CD8-positive, alpha-beta memory T cell (primary cell): ENCODE results near the gene TRIP11. TPM values are rescaled to one million over a fixed set of nuclear protein-coding genes. Genes with fewer than 3 reads are reported as not detected.

Experiments used
- CTCF ChIA-PET: fragments of 350-600 bp; sonication (Branson Sonifier 250); formaldehyde crosslinking; loops from one replicate; lab custom pipeline; 2021; ENCODE audit warnings: antibody characterized with exemption; lab: Charles Lee
- POLR2A ChIA-PET: fragments of 350-600 bp; sonication (Branson Sonifier 250); formaldehyde crosslinking; loops from one replicate; lab custom pipeline; 2021; ENCODE audit warnings: antibody characterized with exemption; lab: Charles Lee
- DNase-seq, 5 donors: peaks; one replicate each; pipeline versions ENCODE4 v3.0.0 to v3.0.0-alpha.2; 2020 to 2022; ENCODE audit warnings: mixed read lengths in 1 of 5
- H3K27ac ChIP-seq: one replicate; pipeline ENCODE4 v1.7.0; 2013; ENCODE audit warnings: low read depth, mild to moderate bottlenecking, low read length, moderate library complexity
- H3K27me3 ChIP-seq: 2 replicates; pipeline ENCODE4 v1.7.0; 2013; ENCODE audit warnings: low read length, mild to moderate bottlenecking; ENCODE audit not compliant: insufficient read depth, poor library complexity, severe bottlenecking
- H3K36me3 ChIP-seq: 2 replicates; pipeline ENCODE4 v1.7.0; 2013; ENCODE audit warnings: mild to moderate bottlenecking, low read length, moderate library complexity; ENCODE audit not compliant: insufficient read depth
- H3K4me1 ChIP-seq: 2 replicates; pipeline ENCODE4 v1.7.0; 2013; ENCODE audit warnings: mild to moderate bottlenecking, low read length, moderate library complexity; ENCODE audit not compliant: insufficient read depth
- H3K4me3 ChIP-seq: 2 replicates; pipeline ENCODE4 v1.7.0; 2013; ENCODE audit warnings: mild to moderate bottlenecking, low read length
- H3K9me3 ChIP-seq: 2 replicates; pipeline ENCODE4 v1.7.0; 2013; ENCODE audit warnings: mild to moderate bottlenecking, low read length
- H3K27ac Mint-ChIP-seq, 8 donors: one replicate each; pipeline ENCODE4 v1.8.0; 2020 to 2021; ENCODE audit warnings: mixed read lengths in 8 of 8, mild to moderate bottlenecking in 6 of 8, inconsistent platforms in 3 of 8, moderate library complexity in 3 of 8
- H3K27me3 Mint-ChIP-seq, 2 donors: one replicate each; pipeline ENCODE4 v1.8.0; 2020 to 2021; ENCODE audit warnings: mixed read lengths in 2 of 2, mild to moderate bottlenecking in 1 of 2, moderate library complexity in 1 of 2
- H3K36me3 Mint-ChIP-seq, 3 donors: one replicate each; pipeline ENCODE4 v1.8.0; 2020 to 2021; ENCODE audit warnings: mixed read lengths in 3 of 3, inconsistent platforms in 1 of 3, mild to moderate bottlenecking in 1 of 3
- H3K4me1 Mint-ChIP-seq, 3 donors: one replicate each; pipeline ENCODE4 v1.8.0; 2020 to 2021; ENCODE audit warnings: mixed read lengths in 3 of 3, inconsistent platforms in 1 of 3, mild to moderate bottlenecking in 1 of 3
- H3K4me3 Mint-ChIP-seq, 7 donors: one replicate each; pipeline ENCODE4 v1.8.0; 2020 to 2021; ENCODE audit warnings: mixed read lengths in 7 of 7, mild to moderate bottlenecking in 6 of 7, moderate library complexity in 4 of 7, inconsistent platforms in 2 of 7
- H3K9me3 Mint-ChIP-seq, 5 donors: one replicate each; pipeline ENCODE4 v1.8.0; 2020 to 2022; ENCODE audit warnings: mixed read lengths in 5 of 5, mild to moderate bottlenecking in 3 of 5, moderate library complexity in 2 of 5, inconsistent platforms in 1 of 5
- polyA plus RNA-seq: library from polyadenylated mRNA; unstranded; fragments of 300-500 nt; fragmentation: Illumina TruSeq; gene quantifications from one replicate; pipeline ENCODE4 v1.2.3, GENCODE V29; 2021
- total RNA-seq, 2 experiments: library from RNA; stranded (reverse); gene quantifications; one replicate each; pipeline ENCODE4 v1.2.3, GENCODE V29; 2021

TRIP11 gene
- total and polyA plus RNA-seq, 3 experiments from 2014 or later, result 45.7 to 75.2 (median 50.8) TPM

GRCh38 chr14:91934554-91935285 lies 105.1 kb downstream of the TRIP11 start:
- Mint-ChIP-seq H3K4me3 (no peak overlapping the region), H3K27ac (no peak overlapping the region), H3K4me1 (no peaks in the 10 kb centered on the region), H3K36me3 (no peaks in the 10 kb centered on the region), H3K27me3 (peaks cover 0 to 3% of the 10 kb centered on the region in 2 donors), H3K9me3 (no peaks in the 10 kb centered on the region)
- CTCF ChIA-PET, result interaction anchor here (1.2 kb wide), 1 partner anchor 16 kb away, joined by 3 read pairs; no protein-coding TSS in a partner anchor
- Histone ChIP-seq H3K36me3 (no peaks in the 10 kb centered on the region), H3K27me3 (no peaks in the 10 kb centered on the region), H3K4me1 (no peaks in the 10 kb centered on the region), H3K4me3 (no peak overlapping the region), H3K27ac (no peak overlapping the region), H3K9me3 (no peaks in the 10 kb centered on the region)
- no peak for DNase-seq
- POLR2A ChIA-PET, result no interaction called here

- CTCF ChIA-PET, result no interaction called here
- H3K27ac ChIP-seq, result no peak overlapping the region
- no peaks in the 10 kb centered on the region for H3K36me3 ChIP-seq
- H3K9me3 Mint-ChIP-seq, result no peaks in the 10 kb centered on the region
- peak overlapping the region in 1 of 8 donors; percentile 44 for H3K27ac Mint-ChIP-seq
- no peak overlapping the region for H3K4me3 ChIP-seq
- H3K27me3 ChIP-seq, result no peaks in the 10 kb centered on the region
- H3K4me1 ChIP-seq, result no peaks in the 10 kb centered on the region
- POLR2A ChIA-PET, result no interaction called here
- H3K36me3 Mint-ChIP-seq, result no peaks in the 10 kb centered on the region
- H3K4me3 Mint-ChIP-seq, result no peak overlapping the region
- H3K9me3 ChIP-seq, result no peaks in the 10 kb centered on the region
- DNase-seq, result no peak
- H3K4me1 Mint-ChIP-seq, result no peaks in the 10 kb centered on the region
- peaks cover 0 to 3% of the 10 kb centered on the region in 2 donors for H3K27me3 Mint-ChIP-seq
Measured at GRCh38 chr14:91931478-91932088, 108.3 kb downstream of the TRIP11 start.

GRCh38 chr14:91929700-91930099 lies 110.2 kb downstream of the TRIP11 start:
- ChIA-PET CTCF (no interaction called here), POLR2A (no interaction called here)
- no peaks in the 10 kb centered on the region for H3K9me3 ChIP-seq
- no peaks in the 10 kb centered on the region for H3K9me3 Mint-ChIP-seq
- no peaks in the 10 kb centered on the region for H3K4me1 Mint-ChIP-seq
- H3K4me3 ChIP-seq, result no peak overlapping the region
- no peaks in the 10 kb centered on the region for H3K36me3 ChIP-seq
- H3K4me1 ChIP-seq, result no peaks in the 10 kb centered on the region
- H3K4me3 Mint-ChIP-seq, result no peak overlapping the region
- no peaks in the 10 kb centered on the region for H3K27me3 ChIP-seq
- H3K27ac ChIP-seq, result no peak overlapping the region
- no peak for DNase-seq
- H3K27me3 Mint-ChIP-seq, result peaks cover 0 to 1% of the 10 kb centered on the region in 2 donors
- no peaks in the 10 kb centered on the region for H3K36me3 Mint-ChIP-seq
- H3K27ac Mint-ChIP-seq, result no peak overlapping the region

GRCh38 chr14:91927800-91928199 lies 112.1 kb downstream of the TRIP11 start:
- Mint-ChIP-seq H3K9me3 (no peaks in the 10 kb centered on the region), H3K27ac (no peak overlapping the region), H3K4me3 (no peak overlapping the region), H3K4me1 (no peaks in the 10 kb centered on the region), H3K27me3 (peaks cover 0 to 1% of the 10 kb centered on the region in 2 donors), H3K36me3 (no peaks in the 10 kb centered on the region)
- DNase-seq, result no peak
- no peaks in the 10 kb centered on the region for H3K36me3 ChIP-seq
- H3K4me3 ChIP-seq, result no peak overlapping the region
- H3K9me3 ChIP-seq, result no peaks in the 10 kb centered on the region
- H3K4me1 ChIP-seq, result no peaks in the 10 kb centered on the region
- no peaks in the 10 kb centered on the region for H3K27me3 ChIP-seq
- ChIA-PET POLR2A (no interaction called here), CTCF (no interaction called here)
- H3K27ac ChIP-seq, result no peak overlapping the region

GRCh38 chr14:91927191-91927590 lies 112.7 kb downstream of the TRIP11 start:
- no peak overlapping the region for H3K4me3 Mint-ChIP-seq
- CTCF ChIA-PET, result no interaction called here
- no peaks in the 10 kb centered on the region for H3K27me3 ChIP-seq

GRCh38 chr14:91926131-91926890 lies 113.5 kb downstream of the TRIP11 start:
- H3K4me3 ChIP-seq, result no peak overlapping the region
- no peak overlapping the region for H3K27ac ChIP-seq
- H3K4me1 Mint-ChIP-seq, result no peaks in the 10 kb centered on the region
- DNase-seq, result no peak
- no peaks in the 10 kb centered on the region for H3K36me3 ChIP-seq
- H3K4me3 Mint-ChIP-seq, result no peak overlapping the region
- POLR2A ChIA-PET, result no interaction called here
- H3K36me3 Mint-ChIP-seq, result no peaks in the 10 kb centered on the region
- no peaks in the 10 kb centered on the region for H3K9me3 ChIP-seq
- peaks cover 0 to 1% of the 10 kb centered on the region in 2 donors for H3K27me3 Mint-ChIP-seq
- H3K9me3 Mint-ChIP-seq, result no peaks in the 10 kb centered on the region
- CTCF ChIA-PET, result no interaction called here
- peak overlapping the region in 1 of 8 donors; percentile 56 for H3K27ac Mint-ChIP-seq
- H3K27me3 ChIP-seq, result no peaks in the 10 kb centered on the region
- no peaks in the 10 kb centered on the region for H3K4me1 ChIP-seq

More at GRCh38 chr14:91927191-91927590, 112.7 kb downstream of the TRIP11 start:
- POLR2A ChIA-PET, result no interaction called here
- Histone ChIP-seq H3K27ac (no peak overlapping the region), H3K4me3 (no peak overlapping the region), H3K36me3 (no peaks in the 10 kb centered on the region), H3K4me1 (no peaks in the 10 kb centered on the region), H3K9me3 (no peaks in the 10 kb centered on the region)
- no peak overlapping the region for H3K27ac Mint-ChIP-seq
- no peak for DNase-seq
- H3K36me3 Mint-ChIP-seq, result no peaks in the 10 kb centered on the region
- peaks cover 0 to 1% of the 10 kb centered on the region in 2 donors for H3K27me3 Mint-ChIP-seq
- no peaks in the 10 kb centered on the region for H3K4me1 Mint-ChIP-seq
- no peaks in the 10 kb centered on the region for H3K9me3 Mint-ChIP-seq

- Mint-ChIP-seq H3K9me3 (no peaks in the 10 kb centered on the region), H3K36me3 (no peaks in the 10 kb centered on the region), H3K4me1 (no peaks in the 10 kb centered on the region), H3K27ac (no peak overlapping the region), H3K4me3 (no peak overlapping the region), H3K27me3 (peaks cover 0 to 1% of the 10 kb centered on the region in 2 donors)
- no peak overlapping the region for H3K27ac ChIP-seq
- no peaks in the 10 kb centered on the region for H3K27me3 ChIP-seq
- no peak overlapping the region for H3K4me3 ChIP-seq
- no peaks in the 10 kb centered on the region for H3K4me1 ChIP-seq
- POLR2A ChIA-PET, result no interaction called here
- CTCF ChIA-PET, result no interaction called here
- no peaks in the 10 kb centered on the region for H3K36me3 ChIP-seq
- no peak for DNase-seq
- no peaks in the 10 kb centered on the region for H3K9me3 ChIP-seq
Measured at GRCh38 chr14:91925727-91926121, 114.1 kb downstream of the TRIP11 start.
